Measurements from ENCODE around the gene NHERF1.

Gene NHERF1

GRCh38 chr17:74812109-74813009 lies 63.9 kb downstream of the NHERF1 start:
- no peaks in the 10 kb centered on the region for H3K79me2 ChIP-seq (ENCODE audit: insufficient read depth, low read length)
- H4K20me1 ChIP-seq (ENCODE audit: insufficient read depth, low read length), result no peaks in the 10 kb centered on the region

GRCh38 chr17:74814453-74814852 lies 66.0 kb downstream of the NHERF1 start:
- H3K4me2 ChIP-seq (ENCODE audit: low read length), result no peak overlapping the region
- no peak for TF ChIP-seq CTCF (IDR thresholded peaks at IDR 0.05; ENCODE audit: low read length)
- no peak for TF ChIP-seq EZH2 (IDR thresholded peaks at IDR 0.05; ENCODE audit: borderline replicate concordance, low read length)
- no peak overlapping the region for H3K27ac ChIP-seq (ENCODE audit: low read depth, low read length, poor library complexity, severe bottlenecking)
- H3F3A ChIP-seq (ENCODE audit: insufficient read depth, low read length), result no peaks in the 10 kb centered on the region
- H3K79me2 ChIP-seq (ENCODE audit: insufficient read depth, low read length), result no peaks in the 10 kb centered on the region
- H3K27me3 ChIP-seq (ENCODE audit: insufficient read depth, low read length), result no peaks in the 10 kb centered on the region
- H3K9me2 ChIP-seq (ENCODE audit: low read depth, low read length), result no peaks in the 10 kb centered on the region
- no peaks in the 10 kb centered on the region for H3K9me3 ChIP-seq (ENCODE audit: low read length)
- no peaks in the 10 kb centered on the region for H3K4me1 ChIP-seq (ENCODE audit: insufficient read depth, low read length, severe bottlenecking)
- H3K9ac ChIP-seq (ENCODE audit: low read length), result no peak overlapping the region
- no peaks in the 10 kb centered on the region for H4K20me1 ChIP-seq (ENCODE audit: insufficient read depth, low read length)
- no peaks in the 10 kb centered on the region for H3K36me3 ChIP-seq (ENCODE audit: insufficient read depth, low read length)
- H3K4me3 ChIP-seq (ENCODE audit: low read depth, low read length, poor library complexity, severe bottlenecking), result no peak overlapping the region
- H2AFZ ChIP-seq (ENCODE audit: low read length), result no peak overlapping the region

More at GRCh38 chr17:74812109-74813009, 63.9 kb downstream of the NHERF1 start:
- H3K27me3 ChIP-seq (ENCODE audit: insufficient read depth, low read length), result no peaks in the 10 kb centered on the region
- H3K4me3 ChIP-seq (ENCODE audit: low read depth, low read length, poor library complexity, severe bottlenecking), result no peak overlapping the region
- H3K9me3 ChIP-seq (ENCODE audit: low read length), result no peaks in the 10 kb centered on the region
- H3K9ac ChIP-seq (ENCODE audit: low read length), result no peak overlapping the region
- no peak overlapping the region for H3K4me2 ChIP-seq (ENCODE audit: low read length)
- no peak overlapping the region for H3K27ac ChIP-seq (ENCODE audit: low read depth, low read length, poor library complexity, severe bottlenecking)
- H3F3A ChIP-seq (ENCODE audit: insufficient read depth, low read length), result no peaks in the 10 kb centered on the region
- TF ChIP-seq CTCF (IDR thresholded peaks at IDR 0.05; ENCODE audit: low read length) (no peak), EZH2 (IDR thresholded peaks at IDR 0.05; ENCODE audit: borderline replicate concordance, low read length) (no peak)
- no peaks in the 10 kb centered on the region for H3K36me3 ChIP-seq (ENCODE audit: insufficient read depth, low read length)
- no peak overlapping the region for H2AFZ ChIP-seq (ENCODE audit: low read length)
- no peaks in the 10 kb centered on the region for H3K9me2 ChIP-seq (ENCODE audit: low read depth, low read length)
- H3K4me1 ChIP-seq (ENCODE audit: insufficient read depth, low read length, severe bottlenecking), result no peaks in the 10 kb centered on the region

- H4K20me1 ChIP-seq (ENCODE audit: insufficient read depth, low read length), result no peaks in the 10 kb centered on the region
- H3K4me2 ChIP-seq (ENCODE audit: low read length), result no peak overlapping the region
- no peaks in the 10 kb centered on the region for H3K4me1 ChIP-seq (ENCODE audit: insufficient read depth, low read length, severe bottlenecking)
- TF ChIP-seq EZH2 (IDR thresholded peaks at IDR 0.05; ENCODE audit: borderline replicate concordance, low read length), result no peak
- H3K27me3 ChIP-seq (ENCODE audit: insufficient read depth, low read length), result no peaks in the 10 kb centered on the region
- no peaks in the 10 kb centered on the region for H3K79me2 ChIP-seq (ENCODE audit: insufficient read depth, low read length)
- H3K9me3 ChIP-seq (ENCODE audit: low read length), result no peaks in the 10 kb centered on the region
- no peaks in the 10 kb centered on the region for H3K9me2 ChIP-seq (ENCODE audit: low read depth, low read length)
- H3K4me3 ChIP-seq (ENCODE audit: low read depth, low read length, poor library complexity, severe bottlenecking), result no peak overlapping the region
- H3K27ac ChIP-seq (ENCODE audit: low read depth, low read length, poor library complexity, severe bottlenecking), result no peak overlapping the region
- H3K36me3 ChIP-seq (ENCODE audit: insufficient read depth, low read length), result 0 out of 2 replicates have a peak, but pooled peaks cover 3% of the 10 kb centered on the region
- H3F3A ChIP-seq (ENCODE audit: insufficient read depth, low read length), result no peaks in the 10 kb centered on the region
- H2AFZ ChIP-seq (ENCODE audit: low read length), result no peak overlapping the region
- no peak overlapping the region for H3K9ac ChIP-seq (ENCODE audit: low read length)
Observed at GRCh38 chr17:74815067-74815466, 66.6 kb downstream of the NHERF1 start.

Measured in OCI-LY1 (cell line).